OCI-LY7 (cell line): ENCODE results near the gene IGFBP6. TPM values are rescaled to one million over a fixed set of nuclear protein-coding genes. Genes with fewer than 3 reads are reported as not detected.

Experiments
- BruUV-seq: library from RNA; stranded (reverse); fragments of 400-500 nt; replicated peaks from 2 replicates; lab custom pipeline; 2021; lab: Mats Ljungman, UMichigan
- CTCF ChIA-PET: fragments of 300-600 bp; sonication (Branson Sonifier 250); formaldehyde crosslinking; loops from one replicate; lab custom pipeline; 2022; ENCODE audit warnings: antibody characterized with exemption; ENCODE audit not compliant: unreplicated experiment; lab: Charles Lee
- POLR2A ChIA-PET: fragments of 300-600 bp; sonication (Branson Sonifier 250); formaldehyde crosslinking; loops from one replicate; lab custom pipeline; 2022; ENCODE audit warnings: antibody characterized with exemption; lab: Charles Lee
- DNase-seq: peaks from one replicate; pipeline ENCODE4 v3.0.0-alpha.2; 2015; ENCODE audit warnings: low spot score
- H2AFZ ChIP-seq: fragments of 200-600 bp; sonication (generic), shearing (Covaris generic); 2 replicates; pipeline ENCODE4 v1.6.1; 2014; ENCODE audit warnings: mild to moderate bottlenecking, antibody characterized with exemption, low read length, moderate library complexity
- H3K27ac ChIP-seq: fragments of 200-600 bp; sonication (generic); 2 replicates; pipeline ENCODE4 v1.5.1; 2014; ENCODE audit warnings: mixed run types, low read depth, mild to moderate bottlenecking, moderate library complexity, low read length, inconsistent platforms; ENCODE audit not compliant: poor library complexity, severe bottlenecking
- H3K36me3 ChIP-seq: fragments of 200-600 bp; sonication (generic); 2 replicates; pipeline ENCODE4 v1.6.1; 2014; ENCODE audit warnings: mild to moderate bottlenecking, antibody characterized with exemption, low read length, moderate library complexity, mixed read lengths; ENCODE audit not compliant: insufficient read depth
- H3K4me1 ChIP-seq: fragments of 200-600 bp; sonication (generic); 2 replicates; pipeline ENCODE4 v1.5.1; 2014; ENCODE audit warnings: mild to moderate bottlenecking, low read length; ENCODE audit not compliant: insufficient read depth, poor library complexity, severe bottlenecking
- H3K4me2 ChIP-seq: fragments of 200-600 bp; sonication (generic); 2 replicates; pipeline ENCODE4 v1.6.1; 2014; ENCODE audit warnings: mild to moderate bottlenecking, low read length
- H3K4me3 ChIP-seq: fragments of 200-600 bp; sonication (generic); 2 replicates; pipeline ENCODE4 v1.5.1; 2014; ENCODE audit warnings: mild to moderate bottlenecking, low read depth, low read length; ENCODE audit not compliant: poor library complexity, severe bottlenecking
- H3K79me2 ChIP-seq: fragments of 200-600 bp; sonication (generic); 2 replicates; pipeline ENCODE4 v1.6.1; 2016; ENCODE audit warnings: low read depth, mild to moderate bottlenecking, low read length, moderate library complexity, mixed read lengths; ENCODE audit not compliant: insufficient read depth
- H3K9me2 ChIP-seq: fragments of 200-600 bp; sonication (generic); 2 replicates; pipeline ENCODE4 v1.6.1; 2016; ENCODE audit warnings: mild to moderate bottlenecking, low read length, mixed read lengths; ENCODE audit not compliant: insufficient read depth
- H3K9me3 ChIP-seq: fragments of 200-600 bp; sonication (generic); 2 replicates; pipeline ENCODE4 v1.6.1; 2014; ENCODE audit warnings: mild to moderate bottlenecking, mixed run types, low read length, mixed read lengths
- H4K20me1 ChIP-seq: fragments of 200-600 bp; sonication (generic); 2 replicates; pipeline ENCODE4 v1.6.1; 2014; ENCODE audit warnings: mild to moderate bottlenecking, antibody characterized with exemption, low read length, moderate library complexity, mixed read lengths; ENCODE audit not compliant: insufficient read depth
- CTCF ChIP-seq: fragments of 200-600 bp; sonication (generic); conservative IDR thresholded peaks from 2 replicates; pipeline ENCODE4 v1.5.1; 2014; ENCODE audit warnings: mild to moderate bottlenecking, antibody characterized with exemption, low read length, moderate library complexity, mixed read lengths
- EZH2phosphoT487 ChIP-seq: fragments of 200-600 bp; sonication (generic); IDR thresholded peaks from 2 replicates; pipeline ENCODE4 v1.6.1; 2018; ENCODE audit warnings: low read depth, borderline replicate concordance, mild to moderate bottlenecking, mixed run types, antibody characterized with exemption, low read length, moderate library complexity, mixed read lengths
- intact Hi-C: fragments of 100-400 bp; cut with micrococcal nuclease; formaldehyde crosslinking; loops from one replicate; pipeline ENCODE4 v1.10.0; 2022; ENCODE audit not compliant: unreplicated experiment
- total RNA-seq, 2 experiments: library from RNA; depleted of rRNA in 1 of 2; stranded (reverse); fragments of >200 nt in 1 of 2; shearing (Covaris generic) in 1 of 2; gene quantifications; 2 replicates each; pipeline ENCODE4 v1.2.3, GENCODE V29; 2014 to 2022

Gene IGFBP6
- total RNA-seq, 2 experiments from 2014 or later, result 2.9 TPM; not detected in 1

DNA sequence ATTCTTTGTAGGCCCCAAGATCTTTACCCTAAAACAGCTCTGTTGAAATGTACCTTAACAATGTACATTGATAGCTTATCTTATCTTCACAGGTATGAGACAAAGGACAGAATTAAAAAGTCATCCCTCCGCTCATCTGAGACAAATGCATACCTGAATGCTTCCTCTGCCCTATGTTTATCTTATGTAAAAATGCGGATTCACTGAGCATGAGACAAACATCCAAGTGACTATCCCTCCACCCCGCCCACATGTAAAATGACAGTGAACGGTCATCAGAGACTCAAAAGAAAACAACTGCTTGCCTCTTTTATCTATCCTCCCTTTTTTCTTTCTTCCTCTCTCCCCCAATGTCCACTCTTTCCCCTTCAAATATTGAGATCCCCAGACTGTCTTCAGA, 45.9 kb downstream of the IGFBP6 start:
- no peak overlapping the region for H2AFZ ChIP-seq
- 0 out of 2 replicates have a peak, but pooled peaks cover 6% of the 10 kb centered on the region for H3K9me3 ChIP-seq
- H3K4me3 ChIP-seq, result no peak overlapping the region
- no peaks in the 10 kb centered on the region for H3K4me1 ChIP-seq
- DNase-seq, result no peak
- no peaks in the 10 kb centered on the region for H4K20me1 ChIP-seq
- H3K27ac ChIP-seq, result no peak overlapping the region
- POLR2A ChIA-PET, result interaction anchor here (0.6 to 0.7 kb wide), 4 partner anchors 8 to 124 kb away, joined by 3 to 5 read pairs (median 4); no protein-coding TSS in a partner anchor
- BruUV-seq, result no TSS peak
- H3K36me3 ChIP-seq, result no peaks in the 10 kb centered on the region
- TF ChIP-seq EZH2phosphoT487, result no peak
- no peak for TF ChIP-seq CTCF
- H3K79me2 ChIP-seq, result no peaks in the 10 kb centered on the region
- intact Hi-C loops, result no loop called here
- no peak overlapping the region for H3K4me2 ChIP-seq
- no peaks in the 10 kb centered on the region for H3K9me2 ChIP-seq
- CTCF ChIA-PET, result no interaction called here

GRCh38 chr12:53145383-53146260, 48.2 kb downstream of the IGFBP6 start:
- no peak overlapping the region for H3K4me3 ChIP-seq
- H3K27ac ChIP-seq, result no peak overlapping the region
- no peaks in the 10 kb centered on the region for H3K4me1 ChIP-seq
- POLR2A ChIA-PET, result interaction anchor here (0.6 to 1.3 kb wide), 3 partner anchors 15 to 108 kb away, joined by 3 to 4 read pairs (median 3); no protein-coding TSS in a partner anchor
- BruUV-seq, result no TSS peak
- no peaks in the 10 kb centered on the region for H3K79me2 ChIP-seq
- H3K9me2 ChIP-seq, result no peaks in the 10 kb centered on the region
- no peaks in the 10 kb centered on the region for H3K36me3 ChIP-seq
- intact Hi-C loops, result no loop called here
- no peak for TF ChIP-seq CTCF
- TF ChIP-seq EZH2phosphoT487, result no peak
- no peaks in the 10 kb centered on the region for H4K20me1 ChIP-seq
- H2AFZ ChIP-seq, result no peak overlapping the region
- H3K4me2 ChIP-seq, result no peak overlapping the region
- H3K9me3 ChIP-seq, result no peaks in the 10 kb centered on the region
- no peak for DNase-seq
- CTCF ChIA-PET, result no interaction called here

DNA sequence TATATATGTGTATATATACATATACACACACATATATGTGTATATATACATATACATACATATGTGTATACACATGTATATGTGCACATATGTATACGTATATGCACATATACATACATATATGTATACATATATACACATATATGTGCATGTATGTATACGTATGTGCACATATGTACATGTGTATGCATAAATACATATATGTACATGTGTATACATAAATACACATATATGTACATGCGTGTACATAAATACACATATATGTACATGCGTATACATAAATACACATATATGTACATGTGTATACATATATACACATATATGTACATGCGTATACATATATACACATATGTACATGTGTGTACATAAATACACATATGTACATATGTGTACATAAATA, 49.7 kb downstream of the IGFBP6 start:
- Histone ChIP-seq H3K4me2 (no peak overlapping the region), H3K36me3 (no peaks in the 10 kb centered on the region), H3K79me2 (no peaks in the 10 kb centered on the region), H3K27ac (no peak overlapping the region), H3K4me1 (no peaks in the 10 kb centered on the region), H3K9me2 (no peaks in the 10 kb centered on the region), H3K9me3 (no peaks in the 10 kb centered on the region), H2AFZ (no peak overlapping the region), H3K4me3 (no peak overlapping the region), H4K20me1 (no peaks in the 10 kb centered on the region)
- CTCF ChIA-PET, result no interaction called here
- intact Hi-C loops, result no loop called here
- no TSS peak for BruUV-seq
- TF ChIP-seq EZH2phosphoT487, result no peak
- TF ChIP-seq CTCF, result no peak
- POLR2A ChIA-PET, result no interaction called here
- DNase-seq, result no peak
